Activated CD4-positive, alpha-beta T cell treated with anti-CD3 and anti-CD28 coated beads, Interleukin-2, amount 10 ng/mL, durations not matched to agents 24 days and 14 days (primary cell): Measurements from ENCODE around the gene OR2AK2. TPM values are rescaled to one million over a fixed set of nuclear protein-coding genes. Genes with fewer than 3 reads are reported as not detected.
A peak's percentile ranks its signal among the peaks of the same experiment; 100 is the strongest.
"Not testable (repeated sequence)": the region's sequence is repeated elsewhere in the genome, so short reads cannot be mapped to it uniquely, and the experiment has no call there.

Experiments used
- DNase-seq: peaks from one replicate; pipeline ENCODE4 v3.0.0; 2022
- H3K27ac Mint-ChIP-seq: one replicate; pipeline ENCODE4 v1.8.0; 2022; ENCODE audit warnings: mild to moderate bottlenecking, mixed read lengths
- H3K27me3 Mint-ChIP-seq: one replicate; pipeline ENCODE4 v1.8.0; 2022; ENCODE audit warnings: mixed read lengths
- H3K36me3 Mint-ChIP-seq: one replicate; pipeline ENCODE4 v1.8.0; 2022; ENCODE audit warnings: low read depth, mild to moderate bottlenecking, mixed read lengths
- H3K4me1 Mint-ChIP-seq: one replicate; pipeline ENCODE4 v1.8.0; 2021; ENCODE audit warnings: mixed read lengths
- H3K4me3 Mint-ChIP-seq: one replicate; pipeline ENCODE4 v1.8.0; 2022; ENCODE audit warnings: mild to moderate bottlenecking, moderate library complexity, mixed read lengths
- H3K9me3 Mint-ChIP-seq: one replicate; pipeline ENCODE4 v1.8.0; 2021; ENCODE audit warnings: mixed read lengths
- intact Hi-C: fragments of 100-400 bp; cut with micrococcal nuclease; formaldehyde crosslinking; loops from one replicate; pipeline ENCODE4 v1.15.1; 2023
- total RNA-seq: library from RNA; stranded (reverse); gene quantifications from 2 replicates; pipeline ENCODE4 v1.2.3, GENCODE V29; 2022

OR2AK2 gene, protein sequence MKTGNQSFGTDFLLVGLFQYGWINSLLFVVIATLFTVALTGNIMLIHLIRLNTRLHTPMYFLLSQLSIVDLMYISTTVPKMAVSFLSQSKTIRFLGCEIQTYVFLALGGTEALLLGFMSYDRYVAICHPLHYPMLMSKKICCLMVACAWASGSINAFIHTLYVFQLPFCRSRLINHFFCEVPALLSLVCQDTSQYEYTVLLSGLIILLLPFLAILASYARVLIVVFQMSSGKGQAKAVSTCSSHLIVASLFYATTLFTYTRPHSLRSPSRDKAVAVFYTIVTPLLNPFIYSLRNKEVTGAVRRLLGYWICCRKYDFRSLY
- total RNA-seq, result not detected in 2 replicates

DNA sequence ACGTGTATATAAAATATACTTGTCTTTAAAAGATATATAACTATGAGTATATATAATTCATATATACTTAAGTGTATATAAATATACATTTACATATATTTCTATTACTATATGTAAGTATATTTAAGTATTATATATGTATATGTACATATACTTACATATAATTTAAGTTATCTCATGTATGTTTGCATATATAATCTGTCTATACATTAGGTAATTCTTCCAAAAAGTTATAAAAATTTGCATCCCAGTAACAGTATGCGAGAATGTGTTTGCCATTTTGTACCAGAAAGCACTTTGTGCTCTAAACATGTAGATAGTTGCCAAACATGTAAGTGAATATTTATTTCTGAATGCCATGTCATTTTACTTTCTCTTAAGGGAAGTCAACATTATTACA, at the start of gene OR2AK2:
OR2AK2 (plus strand) TSS at position 301 of the 400 bp plus-strand sequence. CDS start 144 bp downstream, outside the sequence.
- H3K27ac Mint-ChIP-seq, result no peak within 1 kb of the TSS
- H3K4me1 Mint-ChIP-seq, result no peaks in the 10 kb centered on the region
- DNase-seq, result no peak
- H3K36me3 Mint-ChIP-seq, result no peaks in the 10 kb centered on the region
- intact Hi-C loops, result no loop called here
- H3K27me3 Mint-ChIP-seq, result no peaks in the 10 kb centered on the region
- no peak within 1 kb of the TSS for H3K4me3 Mint-ChIP-seq
- H3K9me3 Mint-ChIP-seq, result peaks cover 8% of the 10 kb centered on the region

DNA sequence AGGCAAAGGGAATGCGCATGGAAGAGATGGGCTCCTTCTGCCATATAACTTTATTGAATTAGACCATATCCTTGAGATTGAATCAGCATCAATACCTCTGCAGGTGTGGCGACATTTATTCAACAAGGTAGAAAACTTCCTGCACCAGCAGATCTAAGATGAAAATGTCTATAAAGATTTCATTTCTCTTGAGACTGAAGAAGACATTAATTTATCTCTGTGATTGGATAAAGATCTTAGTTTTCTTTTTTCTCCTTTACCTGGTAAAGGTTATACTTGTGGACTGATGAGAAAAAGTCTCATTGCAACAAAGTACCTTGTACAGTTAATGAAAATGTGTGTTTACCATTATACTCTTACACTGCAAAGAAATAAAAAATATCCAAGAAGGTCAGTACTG, 45.1 kb upstream of the OR2AK2 start, which contains the start of gene OR2T8:
OR2T8 (plus strand) TSS at position 301 of the 400 bp plus-strand sequence. CDS start 766 bp downstream, outside the sequence.
- Mint-ChIP-seq H3K27ac (no peak within 1 kb of the TSS), H3K9me3 (no peaks in the 10 kb centered on the region), H3K4me3 (no peak within 1 kb of the TSS), H3K36me3 (no peaks in the 10 kb centered on the region), H3K27me3 (no peaks in the 10 kb centered on the region), H3K4me1 (no peaks in the 10 kb centered on the region)
- no peak for DNase-seq
- intact Hi-C loops, result no loop called here

DNA sequence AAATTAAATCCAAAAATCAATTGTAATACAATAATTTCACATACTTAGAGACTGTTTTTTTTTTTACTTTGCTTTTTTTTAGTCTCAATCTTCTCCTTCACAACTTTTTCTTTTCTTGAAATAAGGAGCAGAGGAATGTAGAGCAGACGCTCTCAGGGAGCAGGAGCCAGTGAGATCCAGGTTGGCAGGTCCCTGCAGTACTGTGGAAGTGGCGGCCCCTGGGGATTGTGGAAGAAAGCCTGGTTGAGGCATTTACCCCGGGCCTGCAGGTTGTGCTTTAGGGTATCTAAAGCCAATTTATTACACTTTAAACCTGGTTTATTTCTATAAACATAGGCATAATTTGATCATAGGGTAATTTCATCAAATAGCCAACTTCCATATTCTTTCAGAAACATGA, 41.1 kb upstream of the OR2AK2 start:
- no peak overlapping the region for H3K4me3 Mint-ChIP-seq
- DNase-seq, result no peak
- H3K27ac Mint-ChIP-seq, result no peak overlapping the region
- H3K4me1 Mint-ChIP-seq, result no peaks in the 10 kb centered on the region
- intact Hi-C loops, result no loop called here
- H3K9me3 Mint-ChIP-seq, result no peaks in the 10 kb centered on the region
- no peaks in the 10 kb centered on the region for H3K36me3 Mint-ChIP-seq
- no peaks in the 10 kb centered on the region for H3K27me3 Mint-ChIP-seq

DNA sequence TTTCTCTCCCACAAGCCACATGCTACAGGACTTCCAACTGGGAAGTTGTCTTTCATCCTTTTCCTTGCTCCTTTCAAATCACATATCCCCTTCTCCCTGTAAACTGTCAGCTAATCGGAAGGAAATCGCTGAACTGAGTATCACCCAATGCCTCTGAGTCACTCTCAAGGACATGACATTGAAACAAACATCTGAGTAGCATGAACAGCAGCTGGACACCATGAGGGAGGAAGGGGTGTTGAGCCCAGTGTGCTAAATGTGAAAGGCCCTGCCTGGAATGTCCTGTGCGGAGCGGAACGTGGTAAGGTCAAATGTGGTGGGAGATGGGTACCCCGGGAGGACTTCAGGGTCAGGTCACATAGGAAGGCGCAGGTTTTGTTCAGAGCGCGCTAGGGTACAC, 40.2 kb upstream of the OR2AK2 start, which contains the start of gene OR2AJ1:
OR2AJ1 (plus strand) TSS at position 22 of the 400 bp plus-strand sequence. CDS start 8,880 bp downstream, outside the sequence.
- Mint-ChIP-seq H3K4me1 (no peaks in the 10 kb centered on the region), H3K27ac (no peak within 1 kb of the TSS), H3K4me3 (no peak within 1 kb of the TSS), H3K9me3 (no peaks in the 10 kb centered on the region), H3K36me3 (no peaks in the 10 kb centered on the region), H3K27me3 (no peaks in the 10 kb centered on the region)
- no peak for DNase-seq
- intact Hi-C loops, result no loop called here

DNA sequence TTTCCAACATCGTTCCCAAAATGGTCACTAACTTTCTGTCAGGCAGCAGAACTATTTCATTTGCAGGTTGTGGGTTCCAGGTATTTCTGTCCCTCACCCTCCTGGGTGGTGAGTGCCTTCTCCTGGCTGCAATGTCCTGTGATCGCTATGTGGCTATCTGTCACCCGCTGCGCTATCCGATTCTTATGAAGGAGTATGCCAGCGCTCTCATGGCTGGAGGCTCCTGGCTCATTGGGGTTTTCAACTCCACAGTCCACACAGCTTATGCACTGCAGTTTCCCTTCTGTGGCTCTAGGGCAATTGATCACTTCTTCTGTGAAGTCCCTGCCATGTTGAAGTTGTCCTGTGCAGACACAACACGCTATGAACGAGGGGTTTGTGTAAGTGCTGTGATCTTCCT, 31.0 kb upstream of the OR2AK2 start:
- no peaks in the 10 kb centered on the region for H3K27me3 Mint-ChIP-seq
- intact Hi-C loops, result no loop called here
- H3K4me3 Mint-ChIP-seq, result no peak overlapping the region
- no peaks in the 10 kb centered on the region for H3K4me1 Mint-ChIP-seq
- H3K36me3 Mint-ChIP-seq, result no peaks in the 10 kb centered on the region
- H3K27ac Mint-ChIP-seq, result no peak overlapping the region
- DNase-seq, result no peak
- no peaks in the 10 kb centered on the region for H3K9me3 Mint-ChIP-seq

DNA sequence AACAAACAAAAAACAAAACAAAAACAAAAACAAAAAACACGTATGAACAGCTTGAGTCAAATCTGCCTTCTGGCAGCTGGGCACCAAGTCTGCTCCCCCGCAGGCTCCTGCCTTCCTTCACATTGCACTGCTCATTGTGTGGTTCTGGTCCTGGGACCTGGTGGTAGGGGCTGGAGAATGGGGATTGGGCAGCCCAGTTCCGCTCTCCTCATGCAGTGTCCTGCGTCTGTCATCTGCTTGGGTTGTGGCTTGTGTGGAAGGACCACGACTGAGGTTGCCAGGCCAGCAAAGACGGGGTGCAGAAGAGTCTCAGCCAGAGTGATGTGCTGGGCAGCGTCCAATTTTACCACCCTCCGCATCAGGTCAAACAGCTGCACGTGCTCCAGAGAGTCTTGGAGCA, 29.3 kb upstream of the OR2AK2 start:
- no peak overlapping the region for H3K4me3 Mint-ChIP-seq

DNA sequence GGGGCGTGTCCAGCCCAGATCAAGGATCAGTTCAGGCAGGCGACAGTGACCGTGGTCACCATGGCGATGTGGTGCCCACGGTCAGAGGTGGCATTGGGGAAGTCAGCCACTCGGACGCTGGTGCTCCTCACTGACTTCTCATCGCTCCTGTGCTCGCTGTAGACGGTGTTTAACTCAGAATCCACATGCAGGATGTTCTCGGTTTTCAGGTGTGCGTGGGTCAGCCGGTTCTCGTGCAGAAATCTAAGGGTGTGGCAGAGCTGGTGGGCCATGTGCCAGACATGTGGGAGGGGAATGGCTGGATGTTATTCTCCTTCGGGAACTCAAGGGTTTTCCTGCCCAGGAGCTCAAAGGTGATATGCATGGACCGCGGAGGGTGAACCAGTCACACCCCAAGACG, 28.6 kb upstream of the OR2AK2 start:
- H3K9me3 Mint-ChIP-seq, result no peaks in the 10 kb centered on the region
- peaks cover 2% of the 10 kb centered on the region for H3K27me3 Mint-ChIP-seq
- intact Hi-C loops, result no loop called here
- H3K27ac Mint-ChIP-seq, result no peak overlapping the region
- H3K36me3 Mint-ChIP-seq, result no peaks in the 10 kb centered on the region
- no peak for DNase-seq
- H3K4me1 Mint-ChIP-seq, result no peaks in the 10 kb centered on the region
- no peak overlapping the region for H3K4me3 Mint-ChIP-seq

More for the DNA sequence above, 29.3 kb upstream of the OR2AK2 start:
- DNase-seq, result no peak
- Mint-ChIP-seq H3K27me3 (peaks cover 2% of the 10 kb centered on the region), H3K36me3 (no peaks in the 10 kb centered on the region), H3K4me1 (no peaks in the 10 kb centered on the region), H3K9me3 (no peaks in the 10 kb centered on the region), H3K27ac (no peak overlapping the region)
- intact Hi-C loops, result no loop called here

DNA sequence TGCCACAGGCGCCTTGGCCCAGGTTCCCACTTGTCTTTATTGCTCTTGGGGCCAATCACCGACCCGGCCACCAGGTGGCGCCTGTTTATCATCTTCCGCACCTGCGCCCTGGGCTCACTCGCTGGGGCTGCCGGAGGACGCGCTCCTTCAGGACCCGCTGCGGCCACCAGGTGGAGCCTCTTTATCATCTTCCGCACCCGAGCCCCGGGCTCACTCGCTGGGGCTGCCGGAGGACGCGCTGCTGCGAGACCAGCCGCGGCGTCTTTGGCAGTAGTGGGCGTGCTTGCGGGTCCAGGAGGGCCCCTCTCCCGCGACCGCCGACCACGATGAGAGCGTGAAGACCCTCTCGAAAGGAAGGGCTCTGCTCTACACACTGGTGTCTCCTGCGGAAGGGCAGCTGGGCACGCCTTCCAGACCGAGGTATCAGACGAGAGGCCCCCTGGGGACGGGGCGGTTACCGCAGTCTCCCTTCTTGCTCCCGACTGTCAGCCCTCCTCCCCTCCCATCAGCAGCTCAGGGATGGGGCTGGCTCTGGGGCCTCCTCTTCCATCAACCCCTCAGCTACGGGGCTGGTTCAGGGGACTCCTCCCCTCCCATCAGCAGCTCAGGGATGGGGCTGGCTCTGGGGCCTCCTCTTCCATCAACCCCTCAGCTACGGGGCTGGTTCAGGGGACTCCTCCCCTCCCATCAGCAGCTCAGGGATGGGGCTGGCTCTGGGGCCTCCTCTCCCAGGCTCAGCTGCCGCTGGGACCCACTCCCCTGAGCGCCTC, 27.9 kb upstream of the OR2AK2 start:
- H3K27me3 Mint-ChIP-seq, H3K4me1 Mint-ChIP-seq, intact Hi-C loops, H3K36me3 Mint-ChIP-seq, H3K9me3 Mint-ChIP-seq: not testable (repeated sequence)
- Mint-ChIP-seq H3K27ac (peak overlapping the region; percentile 39), H3K4me3 (peak overlapping the region; percentile 88)
- DNase-seq, result peak; percentile 97

DNA sequence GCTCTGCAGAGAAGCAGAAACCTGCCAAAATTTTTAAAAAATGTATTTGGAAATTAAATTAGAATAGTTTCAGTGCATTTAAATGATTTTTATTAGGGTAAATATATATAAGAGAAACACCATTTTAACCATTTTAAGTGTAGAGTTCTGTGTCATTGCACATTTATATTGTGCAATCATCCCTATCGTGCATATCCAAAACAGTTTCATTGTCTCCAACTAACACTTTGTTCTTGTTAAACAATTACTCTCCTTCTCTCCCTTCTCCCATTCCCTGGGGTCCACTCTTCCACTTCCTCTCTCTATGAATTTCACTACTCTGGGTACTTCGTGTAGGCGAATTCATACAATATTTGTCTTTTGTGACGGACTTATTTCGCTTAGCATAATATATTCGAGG, 22.4 kb upstream of the OR2AK2 start:
- no peaks in the 10 kb centered on the region for H3K36me3 Mint-ChIP-seq
- DNase-seq, result no peak
- no peak overlapping the region for H3K4me3 Mint-ChIP-seq
- H3K9me3 Mint-ChIP-seq, result no peaks in the 10 kb centered on the region
- intact Hi-C loops, result no loop called here
- peaks cover 2% of the 10 kb centered on the region for H3K27me3 Mint-ChIP-seq
- H3K27ac Mint-ChIP-seq, result no peak overlapping the region
- H3K4me1 Mint-ChIP-seq, result no peaks in the 10 kb centered on the region

DNA sequence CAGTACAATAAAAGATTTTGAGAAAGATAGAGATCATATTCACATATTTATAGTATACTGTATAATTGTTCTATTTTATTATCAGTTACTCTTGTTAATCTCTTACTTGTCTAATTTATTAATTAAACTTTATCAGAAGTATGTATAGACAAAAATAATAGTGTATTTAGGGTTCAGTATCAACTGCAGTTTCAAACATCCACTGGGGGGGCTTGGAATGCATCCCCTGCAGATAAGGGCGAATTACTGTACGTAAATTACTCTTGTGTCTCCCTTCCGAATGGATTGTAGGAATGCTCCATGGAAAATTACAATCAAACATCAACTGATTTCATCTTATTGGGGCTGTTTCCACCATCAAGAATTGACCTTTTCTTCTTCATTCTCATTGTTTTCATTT, 16.5 kb upstream of the OR2AK2 start, which contains the start of gene OR2L8:
OR2L8 (plus strand) TSS at position 301 of the 400 bp plus-strand sequence; CDS start at position 301, 0 bp downstream.
- intact Hi-C loops, result no loop called here
- Mint-ChIP-seq H3K27ac (no peak within 1 kb of the TSS), H3K27me3 (no peaks in the 10 kb centered on the region), H3K36me3 (no peaks in the 10 kb centered on the region), H3K9me3 (no peaks in the 10 kb centered on the region), H3K4me3 (no peak within 1 kb of the TSS), H3K4me1 (no peaks in the 10 kb centered on the region)
- no peak for DNase-seq

DNA sequence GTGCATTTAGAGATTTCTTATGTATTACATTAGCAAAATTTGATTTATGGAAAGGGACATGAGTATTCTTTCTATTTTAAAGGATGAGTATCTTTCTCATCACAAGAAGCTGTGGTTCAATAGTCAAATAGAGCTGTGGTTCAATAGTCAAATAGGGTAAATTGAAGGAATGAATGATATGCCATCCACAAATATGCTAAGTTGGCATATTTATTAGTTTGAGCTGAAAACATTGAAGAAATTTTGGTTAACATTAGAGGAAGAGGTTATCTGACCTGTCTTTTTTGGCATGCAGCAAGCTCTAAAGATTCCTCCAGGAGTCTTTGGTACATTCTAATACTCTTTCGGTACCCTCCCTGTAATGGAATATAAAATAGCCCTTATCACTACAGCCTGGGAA, 11.6 kb upstream of the OR2AK2 start:
- H3K9me3 Mint-ChIP-seq, result peaks cover 7% of the 10 kb centered on the region
- H3K27me3 Mint-ChIP-seq, result no peaks in the 10 kb centered on the region
- H3K4me1 Mint-ChIP-seq, result no peaks in the 10 kb centered on the region
- DNase-seq, result no peak
- intact Hi-C loops, result no loop called here
- no peak overlapping the region for H3K27ac Mint-ChIP-seq
- H3K4me3 Mint-ChIP-seq, result no peak overlapping the region
- no peaks in the 10 kb centered on the region for H3K36me3 Mint-ChIP-seq

DNA sequence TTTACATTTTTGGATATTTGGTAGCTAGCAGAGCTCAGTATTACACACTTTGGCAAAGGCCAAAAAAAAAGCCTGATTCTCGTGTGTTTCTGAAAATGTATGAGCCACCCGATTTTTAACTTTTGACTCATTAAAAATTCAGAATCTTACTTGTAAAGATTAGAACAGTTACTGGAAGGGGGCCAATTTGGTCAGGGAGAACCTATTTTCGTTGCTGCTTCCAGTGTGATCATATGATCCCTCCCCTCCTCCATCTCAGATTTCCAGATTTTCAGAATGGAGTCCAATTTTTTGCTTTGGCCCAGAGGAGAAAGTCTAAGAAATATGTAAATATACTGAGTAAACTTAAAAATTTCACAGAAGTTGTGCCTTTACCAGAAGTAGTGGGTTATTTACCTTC, 3.2 kb upstream of the OR2AK2 start:
- no peaks in the 10 kb centered on the region for H3K4me1 Mint-ChIP-seq
- H3K27me3 Mint-ChIP-seq, result no peaks in the 10 kb centered on the region
- peaks cover 19% of the 10 kb centered on the region for H3K9me3 Mint-ChIP-seq
- intact Hi-C loops, result no loop called here
- no peak overlapping the region for H3K27ac Mint-ChIP-seq
- H3K36me3 Mint-ChIP-seq, result no peaks in the 10 kb centered on the region
- no peak overlapping the region for H3K4me3 Mint-ChIP-seq
- DNase-seq, result no peak

DNA sequence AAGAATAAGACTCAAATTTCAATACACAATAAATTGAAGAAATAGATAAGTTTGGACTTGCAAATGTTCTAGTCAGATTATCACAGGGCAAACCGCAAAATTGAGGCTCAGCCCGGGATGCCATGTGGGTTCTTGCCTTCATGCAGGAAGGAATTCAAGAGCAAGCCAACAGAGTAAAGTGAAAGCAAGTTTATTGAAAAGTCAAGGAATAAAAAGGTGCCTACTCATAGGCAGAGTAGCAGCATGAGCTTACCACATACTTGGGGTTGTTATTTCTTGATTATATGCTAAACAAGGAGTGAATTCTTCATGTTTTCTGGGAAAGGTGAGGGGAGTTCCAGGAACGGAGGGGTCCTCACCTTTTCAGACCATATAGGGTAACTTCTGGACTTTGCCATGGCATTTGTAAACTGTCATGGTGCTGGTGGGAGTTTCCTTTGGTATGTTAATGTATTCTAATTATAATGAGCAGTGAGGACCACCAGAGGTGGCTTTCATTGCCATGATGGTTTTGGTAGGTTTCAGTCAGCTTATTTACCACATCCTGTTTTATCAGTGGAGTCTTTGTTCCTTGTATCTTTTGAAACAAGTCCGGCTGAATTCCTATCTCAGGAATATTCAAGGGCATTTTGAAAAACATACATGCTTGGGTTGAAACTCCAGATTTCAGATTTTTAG, 2.0 kb upstream of the OR2AK2 start:
- no peak for DNase-seq
- Mint-ChIP-seq H3K27me3 (no peaks in the 10 kb centered on the region), H3K27ac (no peak overlapping the region), H3K9me3 (peaks cover 17% of the 10 kb centered on the region), H3K36me3 (no peaks in the 10 kb centered on the region), H3K4me3 (no peak overlapping the region), H3K4me1 (no peaks in the 10 kb centered on the region)
- intact Hi-C loops, result no loop called here
